BE2C (cell line): ENCODE results near the gene SGSH.

Experiments used
- DNase-seq: peaks from one replicate; pipeline ENCODE4 v3.0.0-alpha.2; 2020
- H3K27me3 ChIP-seq: fragments of 250-450 bp; sonication (Bioruptor Pico); 2 replicates; pipeline ENCODE4 v1.5.1; 2020; ENCODE audit warnings: mild to moderate bottlenecking
- H3K36me3 ChIP-seq: fragments of 250-450 bp; sonication (Bioruptor Pico); 2 replicates; pipeline ENCODE4 v1.5.1; 2020; ENCODE audit warnings: mild to moderate bottlenecking
- H3K4me1 ChIP-seq: fragments of 250-450 bp; sonication (Bioruptor Pico); 2 replicates; pipeline ENCODE4 v1.5.1; 2020
- H3K4me3 ChIP-seq: 2 replicates; pipeline ENCODE4 v1.5.1; 2011; ENCODE audit warnings: low read depth, low read length
- H3K9me3 ChIP-seq: fragments of 250-450 bp; sonication (Bioruptor Pico); 2 replicates; pipeline ENCODE4 v1.5.1; 2020
- TF ChIP-seq, protein P1 (sequence below): IDR thresholded peaks from 2 replicates; pipeline ENCODE4 v1.5.1; 2012; ENCODE audit warnings: mild to moderate bottlenecking, low read depth, low read length

SGSH gene

DNA sequence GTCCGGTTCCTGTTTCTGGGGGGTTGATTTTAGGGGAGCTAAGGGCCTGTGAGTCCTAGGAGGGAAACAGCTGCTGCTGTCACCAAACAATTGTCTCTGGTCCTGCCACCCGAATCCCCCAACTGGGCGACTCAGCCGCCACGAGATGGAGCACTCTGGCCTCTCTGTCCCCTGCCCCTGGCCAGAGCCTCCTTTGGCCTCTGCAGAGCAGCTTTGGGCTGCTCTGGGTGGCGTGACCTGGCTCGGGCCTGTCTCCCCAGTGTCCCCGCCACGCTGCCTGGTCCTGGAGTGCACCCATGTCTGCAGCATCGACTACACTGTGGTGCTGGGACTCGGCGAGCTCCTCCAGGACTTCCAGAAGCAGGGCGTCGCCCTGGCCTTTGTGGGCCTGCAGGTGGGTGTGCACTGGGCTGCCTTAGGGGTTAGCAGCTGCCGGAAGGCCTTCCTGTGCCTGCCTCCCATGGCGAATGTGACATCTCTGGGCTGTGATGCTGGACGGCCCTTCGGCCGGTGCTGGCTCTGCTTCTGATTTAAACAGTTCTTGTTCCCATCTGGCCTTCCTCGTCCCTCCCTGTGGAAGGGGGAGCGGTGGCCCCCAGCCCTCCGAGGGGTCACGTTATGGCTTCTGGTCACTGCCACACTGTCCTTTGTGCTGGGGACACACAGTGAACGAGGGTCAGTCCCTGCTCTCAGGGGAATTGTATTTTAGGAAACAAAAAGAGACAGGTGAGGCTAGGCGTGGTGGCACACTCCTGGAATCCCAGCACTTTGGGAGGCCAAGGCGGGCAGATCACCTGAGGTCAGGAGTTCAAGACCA lies 29.0 kb upstream of the SGSH start:
- Histone ChIP-seq H3K36me3 (no peaks in the 10 kb centered on the region), H3K4me1 (no peaks in the 10 kb centered on the region), H3K27me3 (no peaks in the 10 kb centered on the region), H3K9me3 (no peaks in the 10 kb centered on the region), H3K4me3 (no peak overlapping the region)
- TF ChIP-seq, protein P1, sequence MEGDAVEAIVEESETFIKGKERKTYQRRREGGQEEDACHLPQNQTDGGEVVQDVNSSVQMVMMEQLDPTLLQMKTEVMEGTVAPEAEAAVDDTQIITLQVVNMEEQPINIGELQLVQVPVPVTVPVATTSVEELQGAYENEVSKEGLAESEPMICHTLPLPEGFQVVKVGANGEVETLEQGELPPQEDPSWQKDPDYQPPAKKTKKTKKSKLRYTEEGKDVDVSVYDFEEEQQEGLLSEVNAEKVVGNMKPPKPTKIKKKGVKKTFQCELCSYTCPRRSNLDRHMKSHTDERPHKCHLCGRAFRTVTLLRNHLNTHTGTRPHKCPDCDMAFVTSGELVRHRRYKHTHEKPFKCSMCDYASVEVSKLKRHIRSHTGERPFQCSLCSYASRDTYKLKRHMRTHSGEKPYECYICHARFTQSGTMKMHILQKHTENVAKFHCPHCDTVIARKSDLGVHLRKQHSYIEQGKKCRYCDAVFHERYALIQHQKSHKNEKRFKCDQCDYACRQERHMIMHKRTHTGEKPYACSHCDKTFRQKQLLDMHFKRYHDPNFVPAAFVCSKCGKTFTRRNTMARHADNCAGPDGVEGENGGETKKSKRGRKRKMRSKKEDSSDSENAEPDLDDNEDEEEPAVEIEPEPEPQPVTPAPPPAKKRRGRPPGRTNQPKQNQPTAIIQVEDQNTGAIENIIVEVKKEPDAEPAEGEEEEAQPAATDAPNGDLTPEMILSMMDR, result no peak
- no peak for DNase-seq

DNA sequence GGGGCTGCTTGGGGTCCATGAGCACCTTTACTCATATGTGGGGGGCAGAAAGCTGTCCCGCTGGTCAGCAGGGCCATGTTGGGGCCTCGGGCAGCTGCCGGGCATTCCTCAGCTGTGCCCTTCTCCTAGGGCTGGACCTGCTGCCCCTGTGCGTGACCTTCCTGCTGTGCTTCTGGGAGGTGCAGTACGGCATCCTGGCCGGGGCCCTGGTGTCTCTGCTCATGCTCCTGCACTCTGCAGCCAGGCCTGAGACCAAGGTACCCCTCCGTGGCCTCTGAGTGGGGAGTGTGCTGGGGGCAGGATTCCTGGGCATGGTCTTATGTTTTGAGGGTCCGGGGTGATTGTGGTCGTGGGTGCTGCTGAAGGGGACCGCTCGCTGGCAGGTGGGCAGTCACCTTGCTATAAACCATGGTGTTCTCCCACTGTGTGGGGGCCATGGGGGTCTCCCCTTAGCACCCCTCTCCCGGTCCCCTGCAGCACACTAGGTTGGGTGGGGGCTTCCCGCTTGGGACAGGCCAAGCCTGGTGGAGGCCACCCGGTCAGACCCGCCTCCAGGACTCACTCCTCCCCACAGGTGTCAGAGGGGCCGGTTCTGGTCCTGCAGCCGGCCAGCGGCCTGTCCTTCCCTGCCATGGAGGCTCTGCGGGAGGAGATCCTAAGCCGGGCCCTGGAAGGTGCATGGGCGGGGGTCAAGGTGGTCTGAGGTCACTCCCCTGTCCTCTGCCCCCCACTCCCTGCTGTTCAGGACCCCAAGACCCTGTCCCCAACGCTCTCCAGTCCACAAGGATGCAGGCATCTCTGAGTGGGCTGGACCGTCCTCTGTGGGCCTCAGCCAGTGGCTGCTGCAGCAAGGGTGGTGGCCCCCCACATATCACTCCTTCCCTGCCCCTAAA lies 28.1 kb upstream of the SGSH start:
- TF ChIP-seq, protein P1, result no peak
- DNase-seq, result no peak
- Histone ChIP-seq H3K4me3 (no peak overlapping the region), H3K4me1 (no peaks in the 10 kb centered on the region), H3K27me3 (no peaks in the 10 kb centered on the region), H3K9me3 (no peaks in the 10 kb centered on the region), H3K36me3 (no peaks in the 10 kb centered on the region)

DNA sequence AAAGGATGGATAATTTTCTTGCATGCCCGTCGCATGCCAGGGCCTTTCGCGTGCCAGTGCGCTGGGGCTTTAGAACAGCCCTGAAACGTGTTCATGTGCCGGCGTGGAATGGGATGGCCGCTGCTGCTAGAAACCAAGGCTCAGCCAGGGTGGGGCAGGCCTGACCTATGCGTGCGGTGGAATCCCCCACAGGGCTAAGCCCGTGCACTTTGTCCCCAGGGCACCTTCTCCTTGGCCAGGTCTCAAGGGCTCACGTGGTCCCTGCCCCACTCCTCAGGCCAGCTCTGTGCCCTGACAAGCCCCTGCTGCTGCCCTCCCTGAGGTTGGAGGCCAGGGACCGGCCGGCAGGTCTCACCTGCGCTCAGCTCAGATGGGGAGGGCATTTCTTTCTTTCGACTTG lies 27.4 kb upstream of the SGSH start:
- Histone ChIP-seq H3K36me3 (no peaks in the 10 kb centered on the region), H3K9me3 (no peaks in the 10 kb centered on the region), H3K4me3 (no peak overlapping the region), H3K27me3 (no peaks in the 10 kb centered on the region), H3K4me1 (no peaks in the 10 kb centered on the region)
- TF ChIP-seq, protein P1, result no peak
- no peak for DNase-seq

DNA sequence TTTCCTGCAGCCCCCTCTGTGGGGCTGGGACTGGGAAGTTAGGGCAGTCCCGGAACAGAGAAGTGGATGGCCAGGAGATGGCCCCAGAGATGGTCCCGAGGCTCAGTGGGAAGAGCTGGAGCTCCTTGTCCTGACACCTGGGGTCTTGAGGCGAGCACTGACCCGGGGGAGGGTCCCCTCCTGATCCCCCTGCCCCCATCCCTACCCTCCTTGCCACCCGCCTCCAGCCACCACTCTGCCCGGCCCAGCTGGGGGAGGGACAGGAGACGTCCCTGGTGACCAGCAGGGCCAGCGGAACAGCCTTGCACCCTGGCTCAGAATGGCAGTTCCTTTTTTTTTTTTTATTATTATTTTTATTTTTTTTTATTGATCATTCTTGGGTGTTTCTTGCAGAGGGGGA lies 26.6 kb upstream of the SGSH start:
- H3K36me3 ChIP-seq, result no peaks in the 10 kb centered on the region
- H3K4me1 ChIP-seq, result no peaks in the 10 kb centered on the region
- H3K9me3 ChIP-seq, result no peaks in the 10 kb centered on the region
- no peak overlapping the region for H3K4me3 ChIP-seq
- DNase-seq, result no peak
- no peaks in the 10 kb centered on the region for H3K27me3 ChIP-seq
- TF ChIP-seq, protein P1, result no peak

DNA sequence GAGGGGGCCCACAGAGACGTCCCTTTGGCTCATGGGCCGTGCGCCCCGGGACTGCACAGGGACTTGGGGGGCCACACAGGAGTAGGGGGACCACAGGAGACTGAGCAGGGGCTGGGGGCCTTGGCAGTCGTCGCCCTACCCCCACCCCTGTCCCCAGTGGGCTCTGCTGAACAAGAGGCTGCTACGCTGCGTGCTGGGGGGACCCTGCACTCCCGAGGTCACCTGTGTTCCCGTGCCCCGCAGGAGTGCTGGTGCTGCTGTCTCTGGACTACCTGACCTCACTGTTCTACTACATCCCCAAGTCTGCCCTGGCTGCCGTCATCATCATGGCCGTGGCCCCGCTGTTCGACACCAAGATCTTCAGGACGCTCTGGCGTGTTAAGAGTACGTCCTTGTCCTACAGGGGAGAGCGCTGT lies 26.1 kb upstream of the SGSH start:
- Histone ChIP-seq H3K9me3 (no peaks in the 10 kb centered on the region), H3K27me3 (no peaks in the 10 kb centered on the region), H3K36me3 (no peaks in the 10 kb centered on the region), H3K4me3 (no peak overlapping the region), H3K4me1 (no peaks in the 10 kb centered on the region)
- TF ChIP-seq, protein P1, result no peak
- no peak for DNase-seq
